ENCODE measurements around the gene EFR3B. TPM values are rescaled to one million over a fixed set of nuclear protein-coding genes. Genes with fewer than 3 reads are reported as not detected.

The EFR3B gene
- total and polyA plus RNA-seq, 2 of the 13 experiments (the other 11 are each of a cell fraction or from before 2014, with no cell fraction given): 0.42 TPM

DNA sequence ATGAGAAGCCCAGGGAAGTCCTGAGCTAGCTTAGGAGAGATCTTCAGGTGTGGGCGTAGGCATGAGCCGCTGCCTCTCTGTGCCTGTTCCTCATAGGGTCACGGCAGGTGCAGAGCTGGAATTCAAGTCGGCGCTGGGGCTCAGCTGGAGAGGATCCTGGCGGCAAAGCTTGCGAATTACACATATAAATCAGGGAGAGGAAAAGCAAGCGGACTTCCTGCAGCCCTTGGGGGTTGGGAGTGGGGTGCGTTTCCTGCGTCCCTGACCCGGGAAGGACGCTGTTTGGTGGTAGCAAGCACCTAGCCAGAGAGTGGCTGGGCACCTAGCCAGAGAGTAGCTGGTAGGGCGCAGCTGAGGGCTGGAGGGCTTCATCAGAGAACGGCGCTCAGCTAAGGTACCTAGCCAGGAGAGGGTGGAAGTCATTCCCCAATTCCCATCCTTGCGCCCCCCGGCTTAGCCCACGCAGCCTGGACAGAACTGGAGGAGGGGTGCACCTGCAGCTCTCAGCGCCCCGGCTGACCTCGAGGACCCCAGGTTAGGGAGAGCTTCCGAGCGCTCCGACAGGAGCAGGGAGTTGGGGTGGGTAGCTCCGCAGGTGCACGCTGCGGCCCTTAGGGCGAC, 459 bp upstream of the EFR3B start (continued):
- TF ChIP-seq RARA (CRISPR knock-in tag; IDR thresholded peaks at IDR 0.05): no peak
- no peak for TF ChIP-seq ZFP37 (CRISPR knock-in tag; IDR thresholded peaks at IDR 0.05; ENCODE audit: borderline replicate concordance)
- TF ChIP-seq, protein P1, sequence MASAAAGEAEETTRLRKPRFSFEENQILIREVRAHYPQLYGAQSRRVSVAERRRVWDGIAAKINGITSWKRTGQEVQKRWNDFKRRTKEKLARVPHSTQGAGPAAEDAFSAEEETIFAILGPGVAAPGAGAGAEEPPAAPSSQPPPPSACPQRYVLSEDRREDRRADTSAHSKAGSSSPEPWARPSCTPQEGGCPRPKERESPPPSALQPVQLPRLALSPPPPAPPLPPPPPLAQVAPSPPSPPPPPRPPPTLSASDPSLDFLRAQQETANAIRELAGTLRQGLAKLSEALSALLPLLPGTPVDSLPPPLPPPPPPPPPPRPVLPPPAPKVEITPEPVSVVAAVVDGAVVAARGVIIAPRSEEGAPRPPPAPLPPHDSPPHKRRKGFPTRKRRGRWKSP (CRISPR knock-in tag; IDR thresholded peaks at IDR 0.05): no peak
- TF ChIP-seq DMAP1 (CRISPR knock-in tag; IDR thresholded peaks at IDR 0.05): no peak
- no peak for TF ChIP-seq ESRRA (CRISPR knock-in tag; IDR thresholded peaks at IDR 0.05; ENCODE audit: low read depth)
- TF ChIP-seq PHF8 (CRISPR knock-in tag; IDR thresholded peaks at IDR 0.05): peak; percentile 51; the same call in 1 of the 2 replicates
- TF ChIP-seq ZNF264 (CRISPR knock-in tag; IDR thresholded peaks at IDR 0.05): no peak
- no peak for TF ChIP-seq ZNF660 (CRISPR knock-in tag; IDR thresholded peaks at IDR 0.05; ENCODE audit: borderline replicate concordance, low read depth)
- TF ChIP-seq ZNF577 (CRISPR knock-in tag; IDR thresholded peaks at IDR 0.05; ENCODE audit: borderline replicate concordance, low read depth): no peak
- TF ChIP-seq ZBTB7A (CRISPR knock-in tag; IDR thresholded peaks at IDR 0.05): no peak; the same call in 1 of the 2 replicates
- TF ChIP-seq SCMH1 (CRISPR knock-in tag; IDR thresholded peaks at IDR 0.05; ENCODE audit: borderline replicate concordance): no peak
- TF ChIP-seq PHF20 (CRISPR knock-in tag; IDR thresholded peaks at IDR 0.05): no peak
- TF ChIP-seq NR3C1 (CRISPR knock-in tag; IDR thresholded peaks at IDR 0.05): no peak
- TF ChIP-seq MBD4 (IDR thresholded peaks at IDR 0.05; ENCODE audit: borderline replicate concordance, low read length): no peak
- TF ChIP-seq, protein P2, sequence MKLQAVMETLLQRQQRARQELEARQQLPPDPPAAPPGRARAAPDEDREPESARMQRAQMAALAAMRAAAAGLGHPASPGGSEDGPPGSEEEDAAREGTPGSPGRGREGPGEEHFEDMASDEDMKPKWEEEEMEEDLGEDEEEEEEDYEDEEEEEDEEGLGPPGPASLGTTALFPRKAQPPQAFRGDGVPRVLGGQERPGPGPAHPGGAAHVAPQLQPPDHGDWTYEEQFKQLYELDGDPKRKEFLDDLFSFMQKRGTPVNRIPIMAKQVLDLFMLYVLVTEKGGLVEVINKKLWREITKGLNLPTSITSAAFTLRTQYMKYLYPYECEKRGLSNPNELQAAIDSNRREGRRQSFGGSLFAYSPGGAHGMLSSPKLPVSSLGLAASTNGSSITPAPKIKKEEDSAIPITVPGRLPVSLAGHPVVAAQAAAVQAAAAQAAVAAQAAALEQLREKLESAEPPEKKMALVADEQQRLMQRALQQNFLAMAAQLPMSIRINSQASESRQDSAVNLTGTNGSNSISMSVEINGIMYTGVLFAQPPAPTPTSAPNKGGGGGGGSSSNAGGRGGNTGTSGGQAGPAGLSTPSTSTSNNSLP (IDR thresholded peaks at IDR 0.05; ENCODE audit: low read depth, low read length): no peak
- TF ChIP-seq ZNF431 (CRISPR knock-in tag; IDR thresholded peaks at IDR 0.05; ENCODE audit: borderline replicate concordance, low read depth): 0 out of 2 replicates have a peak, but pooled peaks have one; percentile 32
- TF ChIP-seq ETS1 (CRISPR knock-in tag; IDR thresholded peaks at IDR 0.05): no peak
- TF ChIP-seq, protein P3, sequence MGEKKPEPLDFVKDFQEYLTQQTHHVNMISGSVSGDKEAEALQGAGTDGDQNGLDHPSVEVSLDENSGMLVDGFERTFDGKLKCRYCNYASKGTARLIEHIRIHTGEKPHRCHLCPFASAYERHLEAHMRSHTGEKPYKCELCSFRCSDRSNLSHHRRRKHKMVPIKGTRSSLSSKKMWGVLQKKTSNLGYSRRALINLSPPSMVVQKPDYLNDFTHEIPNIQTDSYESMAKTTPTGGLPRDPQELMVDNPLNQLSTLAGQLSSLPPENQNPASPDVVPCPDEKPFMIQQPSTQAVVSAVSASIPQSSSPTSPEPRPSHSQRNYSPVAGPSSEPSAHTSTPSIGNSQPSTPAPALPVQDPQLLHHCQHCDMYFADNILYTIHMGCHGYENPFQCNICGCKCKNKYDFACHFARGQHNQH (CRISPR knock-in tag; IDR thresholded peaks at IDR 0.05): 0 out of 2 replicates have a peak, but pooled peaks have one; percentile 18
- TF ChIP-seq, protein P4, sequence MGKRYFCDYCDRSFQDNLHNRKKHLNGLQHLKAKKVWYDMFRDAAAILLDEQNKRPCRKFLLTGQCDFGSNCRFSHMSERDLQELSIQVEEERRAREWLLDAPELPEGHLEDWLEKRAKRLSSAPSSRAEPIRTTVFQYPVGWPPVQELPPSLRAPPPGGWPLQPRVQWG (CRISPR knock-in tag; IDR thresholded peaks at IDR 0.05; ENCODE audit: borderline replicate concordance, low read depth): no peak
- TF ChIP-seq MIXL1 (CRISPR knock-in tag; IDR thresholded peaks at IDR 0.05): no peak
- no peak for TF ChIP-seq CREBL2 (CRISPR knock-in tag; IDR thresholded peaks at IDR 0.05; ENCODE audit: borderline replicate concordance)
- TF ChIP-seq MYNN (CRISPR knock-in tag; IDR thresholded peaks at IDR 0.05; ENCODE audit: low read depth): peak; percentile 40; the same call in 1 of the 2 replicates
- TF ChIP-seq EEA1 (CRISPR knock-in tag; IDR thresholded peaks at IDR 0.05; ENCODE audit: borderline replicate concordance): no peak
- TF ChIP-seq U2AF2 (IDR thresholded peaks at IDR 0.05; ENCODE audit: low read depth, low read length): no peak
- TF ChIP-seq POLR2G (IDR thresholded peaks at IDR 0.05; ENCODE audit: low read depth, low read length): peak; percentile 48; the same call in 1 of the 2 replicates
- TF ChIP-seq ZNF10 (CRISPR knock-in tag; IDR thresholded peaks at IDR 0.05; ENCODE audit: borderline replicate concordance, low read depth): no peak
